ENCODE results near the gene STK32B.

Gene STK32B

GRCh38 chr4:5067908-5068307, 16.6 kb downstream of the STK32B start:
- TF ChIP-seq, protein P1, sequence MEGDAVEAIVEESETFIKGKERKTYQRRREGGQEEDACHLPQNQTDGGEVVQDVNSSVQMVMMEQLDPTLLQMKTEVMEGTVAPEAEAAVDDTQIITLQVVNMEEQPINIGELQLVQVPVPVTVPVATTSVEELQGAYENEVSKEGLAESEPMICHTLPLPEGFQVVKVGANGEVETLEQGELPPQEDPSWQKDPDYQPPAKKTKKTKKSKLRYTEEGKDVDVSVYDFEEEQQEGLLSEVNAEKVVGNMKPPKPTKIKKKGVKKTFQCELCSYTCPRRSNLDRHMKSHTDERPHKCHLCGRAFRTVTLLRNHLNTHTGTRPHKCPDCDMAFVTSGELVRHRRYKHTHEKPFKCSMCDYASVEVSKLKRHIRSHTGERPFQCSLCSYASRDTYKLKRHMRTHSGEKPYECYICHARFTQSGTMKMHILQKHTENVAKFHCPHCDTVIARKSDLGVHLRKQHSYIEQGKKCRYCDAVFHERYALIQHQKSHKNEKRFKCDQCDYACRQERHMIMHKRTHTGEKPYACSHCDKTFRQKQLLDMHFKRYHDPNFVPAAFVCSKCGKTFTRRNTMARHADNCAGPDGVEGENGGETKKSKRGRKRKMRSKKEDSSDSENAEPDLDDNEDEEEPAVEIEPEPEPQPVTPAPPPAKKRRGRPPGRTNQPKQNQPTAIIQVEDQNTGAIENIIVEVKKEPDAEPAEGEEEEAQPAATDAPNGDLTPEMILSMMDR (conservative IDR thresholded peaks at IDR 0.05): no peak
- TF ChIP-seq ZFX (IDR thresholded peaks at IDR 0.05): no peak
- H3K27ac ChIP-seq: no peak overlapping the region

DNA sequence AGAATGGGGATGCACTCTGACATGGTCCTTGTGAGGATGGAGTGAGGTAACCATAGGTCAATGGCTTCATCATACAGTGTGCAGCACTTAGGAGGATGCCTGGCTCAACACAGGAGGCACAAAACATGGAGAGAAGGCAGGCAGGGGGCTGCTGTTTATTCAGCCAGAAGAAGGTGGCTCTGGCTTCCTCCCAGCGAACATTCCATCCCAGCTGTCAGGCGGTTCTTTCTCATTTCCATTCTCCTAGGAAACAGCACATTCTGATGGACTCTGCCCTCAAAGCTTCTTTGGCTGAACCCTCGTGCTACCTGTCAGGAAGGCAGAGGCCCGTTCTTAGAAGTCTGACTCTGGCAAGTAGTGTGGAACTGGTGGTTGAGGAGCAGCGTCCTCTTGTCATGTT, 18.6 kb downstream of the STK32B start:
- H3K27ac ChIP-seq: no peak overlapping the region
- TF ChIP-seq, protein P1 (conservative IDR thresholded peaks at IDR 0.05): no peak

GRCh38 chr4:5072948-5073347, 21.7 kb downstream of the STK32B start:
- H3K27ac ChIP-seq: no peak overlapping the region
- no peak for TF ChIP-seq ZFX (IDR thresholded peaks at IDR 0.05)
- TF ChIP-seq, protein P1 (conservative IDR thresholded peaks at IDR 0.05): no peak

DNA sequence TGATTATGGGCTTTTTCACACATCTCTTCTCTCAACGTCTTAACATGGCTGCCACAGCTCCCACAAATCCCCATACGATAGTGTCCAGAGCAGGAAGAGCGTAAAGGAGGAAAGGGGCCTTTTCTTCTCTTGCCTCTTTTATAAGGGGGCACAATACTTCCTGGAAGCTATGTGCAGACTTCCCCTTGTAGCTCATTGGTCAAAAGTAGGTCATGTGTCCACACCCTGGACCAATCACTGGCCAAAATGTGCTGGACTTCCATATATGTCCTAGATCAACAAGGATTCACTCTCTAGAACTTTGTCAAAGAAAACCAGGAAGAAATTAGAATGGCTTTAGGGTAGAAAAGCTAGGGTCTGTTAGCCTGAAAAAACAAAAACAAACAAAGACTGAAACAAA, 26.7 kb downstream of the STK32B start:
- no peak overlapping the region for H3K27ac ChIP-seq
- TF ChIP-seq, protein P1 (conservative IDR thresholded peaks at IDR 0.05): no peak
- TF ChIP-seq ZFX (IDR thresholded peaks at IDR 0.05): no peak

- H3K27ac ChIP-seq: no peak overlapping the region
- no peak for TF ChIP-seq ZFX (IDR thresholded peaks at IDR 0.05)
- TF ChIP-seq, protein P1 (conservative IDR thresholded peaks at IDR 0.05): no peak
These were observed 28.3 kb downstream of the STK32B start for GRCh38 chr4:5079581-5079980.

GRCh38 chr4:5081441-5081999, 30.2 kb downstream of the STK32B start:
- H3K27ac ChIP-seq: no peak overlapping the region
- TF ChIP-seq ZFX (IDR thresholded peaks at IDR 0.05): no peak
- TF ChIP-seq, protein P1 (conservative IDR thresholded peaks at IDR 0.05): no peak

DNA sequence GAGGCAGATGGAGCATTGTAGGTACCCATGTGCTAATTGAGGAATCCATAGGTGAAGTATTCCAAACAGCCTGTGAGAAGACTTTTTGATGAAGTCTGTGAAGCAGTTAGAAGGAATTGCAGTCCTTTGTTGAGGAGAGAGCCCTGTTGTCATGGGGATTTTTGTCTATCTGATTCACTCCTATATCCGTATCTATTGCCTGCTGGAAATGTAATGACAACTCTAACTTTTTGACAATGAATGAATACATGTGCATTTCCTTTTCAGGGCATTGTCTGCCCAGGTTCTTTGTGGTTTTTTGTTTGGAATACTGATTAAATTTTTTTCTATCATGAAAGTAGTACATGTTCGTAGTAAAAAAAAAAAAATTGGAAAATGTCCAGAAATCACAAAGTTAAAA, 31.1 kb downstream of the STK32B start:
- TF ChIP-seq, protein P1 (conservative IDR thresholded peaks at IDR 0.05): no peak
- no peak overlapping the region for H3K27ac ChIP-seq

Data from C4-2B (cell line).